DOHH2 (cell line): ENCODE data around the gene CNTNAP2.

ENCODE experiments used
- H3F3A ChIP-seq: fragments of 200-600 bp; sonication (generic), shearing (Covaris generic); 2 replicates; pipeline ENCODE4 v1.6.0; 2016; ENCODE audit warnings: antibody characterized with exemption, mild to moderate bottlenecking; ENCODE audit not compliant: control insufficient read depth, insufficient read depth
- H3K27ac ChIP-seq: fragments of 200-600 bp; sonication (generic); 2 replicates; pipeline ENCODE4 v1.5.1; 2014; ENCODE audit warnings: low read depth, mild to moderate bottlenecking, low read length, moderate library complexity
- H3K27me3 ChIP-seq: fragments of 200-600 bp; sonication (generic); 2 replicates; pipeline ENCODE4 v1.6.1; 2014; ENCODE audit warnings: mild to moderate bottlenecking, low read length, mixed read lengths; ENCODE audit not compliant: control insufficient read depth
- H3K36me3 ChIP-seq: fragments of 200-600 bp; sonication (generic); 2 replicates; pipeline ENCODE4 v1.6.1; 2014; ENCODE audit warnings: mild to moderate bottlenecking, low read length, moderate library complexity, mixed read lengths; ENCODE audit not compliant: control insufficient read depth
- H3K4me1 ChIP-seq: fragments of 200-600 bp; sonication (generic); 2 replicates; pipeline ENCODE4 v1.6.1; 2014; ENCODE audit warnings: mild to moderate bottlenecking, low read length, mixed read lengths; ENCODE audit not compliant: control insufficient read depth
- H3K4me2 ChIP-seq: fragments of 200-600 bp; sonication (generic); 2 replicates; pipeline ENCODE4 v1.6.0; 2014; ENCODE audit warnings: mild to moderate bottlenecking, low read length, moderate library complexity
- H3K4me3 ChIP-seq: fragments of 200-600 bp; sonication (generic); 2 replicates; pipeline ENCODE4 v1.5.1; 2014; ENCODE audit warnings: mild to moderate bottlenecking, low read length, mixed read lengths
- H3K79me2 ChIP-seq: fragments of 200-600 bp; sonication (generic); 2 replicates; pipeline ENCODE4 v1.6.1; 2014; ENCODE audit warnings: mild to moderate bottlenecking, low read length, mixed read lengths; ENCODE audit not compliant: control insufficient read depth
- H3K9me2 ChIP-seq: fragments of 200-600 bp; sonication (generic); replicated peaks from 2 replicates; pipeline ENCODE4 v1.6.1; 2014; ENCODE audit warnings: mild to moderate bottlenecking, low read length, mixed read lengths; ENCODE audit not compliant: control insufficient read depth
- H3K9me3 ChIP-seq: fragments of 200-600 bp; sonication (generic); 2 replicates; pipeline ENCODE4 v1.6.1; 2014; ENCODE audit warnings: antibody characterized with exemption, low read length, mixed read lengths; ENCODE audit not compliant: control insufficient read depth, insufficient read depth
- H4K20me1 ChIP-seq: fragments of 200-600 bp; sonication (generic); 2 replicates; pipeline ENCODE4 v1.6.0; 2014; ENCODE audit warnings: low read depth, mild to moderate bottlenecking, antibody characterized with exemption, low read length, moderate library complexity; ENCODE audit not compliant: control insufficient read depth, insufficient read depth
- EZH2phosphoT487 ChIP-seq: fragments of 200-600 bp; sonication (generic); IDR thresholded peaks from 2 replicates; pipeline ENCODE4 v1.6.1; 2017; ENCODE audit warnings: borderline replicate concordance, mild to moderate bottlenecking, antibody characterized with exemption, low read length, moderate library complexity, mixed read lengths
- TF ChIP-seq, protein P1 (sequence below): fragments of 200-600 bp; sonication (generic); IDR thresholded peaks from one replicate; pipeline ENCODE4 v1.5.1; 2014; ENCODE audit warnings: antibody characterized with exemption, mild to moderate bottlenecking, low read depth, low read length; ENCODE audit not compliant: poor library complexity, severe bottlenecking

Gene CNTNAP2

GRCh38 chr7:148121401-148121800, 2004.8 kb downstream of the CNTNAP2 start:
- Histone ChIP-seq H3K79me2 (no peaks in the 10 kb centered on the region), H3K4me1 (no peaks in the 10 kb centered on the region), H3K4me3 (no peak overlapping the region), H4K20me1 (no peaks in the 10 kb centered on the region), H3F3A (no peaks in the 10 kb centered on the region), H3K9me2 (no peaks in the 10 kb centered on the region), H3K36me3 (no peaks in the 10 kb centered on the region), H3K27me3 (no peaks in the 10 kb centered on the region), H3K4me2 (no peak overlapping the region), H3K27ac (no peak overlapping the region), H3K9me3 (no peaks in the 10 kb centered on the region)
- TF ChIP-seq, protein P1, sequence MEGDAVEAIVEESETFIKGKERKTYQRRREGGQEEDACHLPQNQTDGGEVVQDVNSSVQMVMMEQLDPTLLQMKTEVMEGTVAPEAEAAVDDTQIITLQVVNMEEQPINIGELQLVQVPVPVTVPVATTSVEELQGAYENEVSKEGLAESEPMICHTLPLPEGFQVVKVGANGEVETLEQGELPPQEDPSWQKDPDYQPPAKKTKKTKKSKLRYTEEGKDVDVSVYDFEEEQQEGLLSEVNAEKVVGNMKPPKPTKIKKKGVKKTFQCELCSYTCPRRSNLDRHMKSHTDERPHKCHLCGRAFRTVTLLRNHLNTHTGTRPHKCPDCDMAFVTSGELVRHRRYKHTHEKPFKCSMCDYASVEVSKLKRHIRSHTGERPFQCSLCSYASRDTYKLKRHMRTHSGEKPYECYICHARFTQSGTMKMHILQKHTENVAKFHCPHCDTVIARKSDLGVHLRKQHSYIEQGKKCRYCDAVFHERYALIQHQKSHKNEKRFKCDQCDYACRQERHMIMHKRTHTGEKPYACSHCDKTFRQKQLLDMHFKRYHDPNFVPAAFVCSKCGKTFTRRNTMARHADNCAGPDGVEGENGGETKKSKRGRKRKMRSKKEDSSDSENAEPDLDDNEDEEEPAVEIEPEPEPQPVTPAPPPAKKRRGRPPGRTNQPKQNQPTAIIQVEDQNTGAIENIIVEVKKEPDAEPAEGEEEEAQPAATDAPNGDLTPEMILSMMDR, result no peak
- no peak for TF ChIP-seq EZH2phosphoT487

DNA sequence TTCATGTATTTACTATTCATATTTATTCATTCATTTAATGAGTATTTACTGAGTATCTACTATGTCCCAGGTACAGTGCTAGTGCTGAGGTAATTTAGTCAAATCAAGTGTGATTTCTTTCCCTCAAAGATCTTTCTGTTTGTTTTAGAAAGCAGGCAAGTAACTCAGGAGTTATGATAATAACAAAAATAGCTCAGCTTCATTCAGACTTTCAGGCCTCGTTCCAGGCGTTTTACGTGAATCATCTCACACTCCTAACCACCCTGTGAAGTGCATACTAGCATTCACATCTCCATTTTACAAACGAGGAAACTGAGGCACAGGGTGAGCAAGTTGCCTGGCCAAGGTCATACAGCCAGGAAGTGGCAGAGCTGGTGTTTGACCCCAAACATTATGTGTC, 2005.2 kb downstream of the CNTNAP2 start:
- H3K4me2 ChIP-seq, result no peak overlapping the region
- TF ChIP-seq, protein P1, result no peak
- TF ChIP-seq EZH2phosphoT487, result no peak

DNA sequence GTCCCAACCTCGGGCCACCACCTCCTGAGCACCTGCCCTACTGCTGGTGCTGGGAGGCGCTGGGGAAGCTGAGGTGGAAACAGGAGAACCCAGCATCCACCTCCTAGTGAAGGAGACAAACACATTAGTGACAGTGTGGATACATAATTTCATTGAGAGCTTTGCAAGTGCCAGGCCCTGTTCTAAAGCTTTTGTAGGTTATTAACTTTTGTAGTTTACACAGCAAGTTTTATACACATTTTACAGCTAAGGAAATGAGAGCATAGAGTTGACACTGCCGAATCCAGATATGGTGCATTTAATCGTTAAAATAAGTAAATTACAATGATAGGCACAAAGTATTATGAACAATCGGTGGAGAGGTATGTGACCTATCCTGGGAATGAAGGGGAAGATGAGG, 2007.9 kb downstream of the CNTNAP2 start:
- H3K27me3 ChIP-seq, result no peaks in the 10 kb centered on the region
- no peaks in the 10 kb centered on the region for H3K79me2 ChIP-seq
- no peaks in the 10 kb centered on the region for H3K4me1 ChIP-seq
- H3K4me2 ChIP-seq, result no peak overlapping the region
- no peaks in the 10 kb centered on the region for H3F3A ChIP-seq
- H3K9me2 ChIP-seq, result no peaks in the 10 kb centered on the region
- TF ChIP-seq, protein P1, result no peak
- no peak for TF ChIP-seq EZH2phosphoT487
- H3K4me3 ChIP-seq, result no peak overlapping the region
- H3K36me3 ChIP-seq, result no peaks in the 10 kb centered on the region
- no peak overlapping the region for H3K27ac ChIP-seq
- H3K9me3 ChIP-seq, result no peaks in the 10 kb centered on the region
- no peaks in the 10 kb centered on the region for H4K20me1 ChIP-seq

More for the DNA sequence above, 2005.2 kb downstream of the CNTNAP2 start:
- Histone ChIP-seq H3K4me1 (no peaks in the 10 kb centered on the region), H3K36me3 (no peaks in the 10 kb centered on the region), H3K79me2 (no peaks in the 10 kb centered on the region), H3K9me2 (no peaks in the 10 kb centered on the region), H3K4me3 (no peak overlapping the region), H4K20me1 (no peaks in the 10 kb centered on the region), H3F3A (no peaks in the 10 kb centered on the region), H3K9me3 (no peaks in the 10 kb centered on the region), H3K27ac (no peak overlapping the region), H3K27me3 (no peaks in the 10 kb centered on the region)

GRCh38 chr7:148127374-148127773, 2010.8 kb downstream of the CNTNAP2 start:
- H3K36me3 ChIP-seq, result no peaks in the 10 kb centered on the region

More at GRCh38 chr7:148127374-148127773, 2010.8 kb downstream of the CNTNAP2 start:
- Histone ChIP-seq H4K20me1 (no peaks in the 10 kb centered on the region), H3K4me1 (no peaks in the 10 kb centered on the region), H3K9me3 (no peaks in the 10 kb centered on the region), H3K4me2 (no peak overlapping the region), H3K9me2 (no peaks in the 10 kb centered on the region), H3F3A (no peaks in the 10 kb centered on the region), H3K4me3 (no peak overlapping the region), H3K79me2 (no peaks in the 10 kb centered on the region), H3K27me3 (no peaks in the 10 kb centered on the region), H3K27ac (no peak overlapping the region)
- TF ChIP-seq, protein P1, result no peak
- TF ChIP-seq EZH2phosphoT487, result no peak
